Measurements from ENCODE around the gene RARS1.
A peak's percentile ranks its signal among the peaks of the same experiment; 100 is the strongest.

Gene RARS1

DNA sequence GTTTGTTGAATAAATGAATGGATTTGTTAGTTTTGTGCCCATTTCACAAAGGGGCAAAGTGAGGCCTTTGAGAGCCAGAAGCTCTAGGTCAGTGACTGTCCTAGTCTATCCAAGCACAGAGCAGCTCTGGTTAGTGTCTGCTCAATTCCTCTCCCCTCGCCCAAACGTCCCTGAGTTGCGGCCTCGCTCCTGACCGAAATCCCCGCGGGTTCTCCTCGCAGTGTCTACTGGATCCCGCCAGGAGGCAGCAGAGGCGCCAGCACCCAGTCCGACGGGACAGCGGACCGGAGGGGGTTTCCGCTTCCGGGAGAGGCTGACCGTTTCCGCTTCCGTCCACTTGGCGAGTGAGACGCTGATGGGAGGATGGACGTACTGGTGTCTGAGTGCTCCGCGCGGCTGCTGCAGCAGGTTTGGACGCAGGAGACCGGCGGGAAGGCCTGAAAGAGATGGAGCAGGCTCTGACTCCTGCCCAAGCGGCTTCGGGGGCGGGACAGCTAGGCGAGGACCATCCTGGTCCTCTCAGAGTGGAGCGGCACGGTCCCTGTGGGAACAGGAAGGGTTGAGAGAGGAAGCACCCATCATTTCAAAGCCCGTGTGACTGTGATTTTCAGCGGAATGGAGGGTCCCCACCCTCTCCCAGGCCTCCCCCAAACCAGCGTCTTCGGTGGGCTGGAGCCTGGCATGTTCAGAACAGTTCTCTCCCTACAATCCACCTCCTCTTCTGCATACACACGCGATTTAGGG is at the start of gene RARS1:
Gene RARS1 (plus strand): TSS at position 336 of the 744 bp plus-strand sequence. CDS start 28 bp downstream, at position 364.
- peak; percentile 69 for DNase-seq (ENCODE audit: low read depth, low spot score)
- peak within 1 kb of the TSS; percentile 70 for H3K27ac ChIP-seq

DNA sequence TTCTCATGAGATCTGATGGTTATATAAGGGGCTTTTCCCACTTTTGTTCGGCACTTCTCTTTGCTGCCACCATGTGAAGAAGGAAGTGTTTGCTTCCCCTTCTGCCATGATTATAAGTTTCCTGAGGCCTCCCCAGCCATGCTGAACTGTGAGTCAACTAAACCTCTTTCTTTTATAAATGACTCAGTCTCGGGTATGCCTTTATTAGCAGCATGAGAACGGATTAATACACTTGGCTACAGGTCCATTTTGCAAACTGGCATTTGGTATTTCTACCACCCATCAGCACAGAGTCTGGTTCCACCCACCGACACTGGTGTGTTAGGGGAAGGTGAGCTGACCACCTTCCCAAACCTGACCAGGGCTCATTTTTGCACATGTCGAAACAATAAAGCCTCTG is 47.9 kb upstream of the RARS1 start:
- DNase-seq (ENCODE audit: low read depth, low spot score), result no peak

DNA sequence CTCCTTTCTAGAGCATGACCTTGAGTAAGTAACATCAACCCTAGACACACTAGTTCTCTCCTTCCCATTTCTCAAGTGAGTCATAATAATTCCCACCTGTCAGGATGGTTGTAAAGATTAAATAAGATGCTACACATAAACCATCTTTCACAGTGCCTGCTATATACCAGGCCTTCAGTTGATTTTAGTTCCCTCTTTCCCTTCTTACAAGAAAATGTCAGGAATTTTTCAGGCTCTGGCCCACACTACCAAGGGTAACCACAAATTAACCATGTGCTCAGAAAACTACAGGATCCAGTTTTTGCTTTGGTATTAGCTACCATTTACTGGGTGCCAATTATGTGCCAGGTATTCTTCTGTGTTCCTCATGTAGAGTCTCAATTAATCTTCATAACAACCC is 42.7 kb upstream of the RARS1 start:
- H3K27ac ChIP-seq, result no peak overlapping the region
- no peak for DNase-seq (ENCODE audit: low read depth, low spot score)

More for the DNA sequence above, 47.9 kb upstream of the RARS1 start:
- no peak overlapping the region for H3K27ac ChIP-seq

DNA sequence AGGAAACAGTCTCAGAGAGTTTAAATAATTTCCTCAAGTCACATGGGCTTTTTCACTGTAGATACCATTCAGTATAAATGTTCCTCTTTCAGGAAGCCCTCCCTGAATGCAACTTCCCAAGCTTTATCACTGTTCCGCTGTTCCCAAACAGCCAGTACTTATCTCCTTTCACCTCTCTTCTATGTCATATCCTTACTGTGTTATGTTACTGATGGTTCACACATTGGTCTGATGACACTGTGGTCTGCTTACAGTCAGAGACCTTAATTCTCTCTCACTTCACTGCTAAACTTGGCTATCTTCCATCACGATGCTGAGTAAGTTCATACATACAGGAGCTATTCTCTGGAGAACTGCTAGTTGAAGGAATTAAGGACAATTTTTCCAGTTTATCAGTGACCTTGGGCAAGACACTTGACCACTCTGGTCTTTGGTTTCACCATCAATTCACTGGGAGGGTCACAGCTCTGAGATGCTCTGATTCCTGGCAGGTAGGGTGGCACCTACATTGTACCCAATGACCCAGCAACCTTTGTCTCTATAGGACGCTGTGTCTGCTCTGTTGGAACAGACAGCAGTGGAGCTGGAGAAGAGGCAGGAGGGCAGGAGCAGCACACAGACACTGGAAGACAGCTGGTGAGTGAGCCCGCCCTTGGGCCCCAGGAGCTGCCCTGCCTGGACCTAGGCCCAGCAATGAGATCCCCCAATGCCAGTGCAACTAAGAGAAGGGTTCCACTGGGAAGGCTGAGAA is 42.1 kb upstream of the RARS1 start:
- H3K27ac ChIP-seq, result no peak overlapping the region
- DNase-seq (ENCODE audit: low read depth, low spot score), result no peak

DNA sequence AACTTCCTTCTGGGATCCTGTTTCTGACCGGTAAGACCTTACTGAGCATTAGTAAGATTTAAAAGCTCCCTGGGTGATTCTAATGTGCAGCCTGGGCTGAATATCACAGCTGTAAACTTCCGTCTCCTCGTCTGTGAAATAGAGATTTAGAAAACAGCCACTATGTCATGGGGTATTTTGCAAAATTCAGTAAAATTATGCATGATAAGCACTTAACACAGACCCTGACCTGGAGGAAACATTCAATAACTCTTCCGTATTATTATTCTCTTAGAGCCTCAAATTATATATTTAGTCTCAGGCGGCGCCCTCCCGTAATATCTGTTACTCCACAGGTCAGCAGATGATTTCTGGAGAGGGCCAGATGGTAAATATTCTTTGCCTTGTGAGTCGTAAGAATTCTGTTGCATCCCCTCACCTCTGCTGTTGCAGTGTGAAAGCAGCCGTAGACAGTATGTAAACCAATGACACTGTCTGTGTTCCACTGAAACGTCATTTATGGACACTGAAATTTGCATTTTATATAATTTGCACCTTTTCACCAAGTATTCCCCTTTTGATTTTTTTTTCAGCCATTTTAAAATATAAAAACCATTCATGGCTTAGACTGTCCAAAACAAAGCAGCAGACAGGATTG is 39.2 kb upstream of the RARS1 start:
- DNase-seq (ENCODE audit: low read depth, low spot score), result no peak
- no peak overlapping the region for H3K27ac ChIP-seq

DNA sequence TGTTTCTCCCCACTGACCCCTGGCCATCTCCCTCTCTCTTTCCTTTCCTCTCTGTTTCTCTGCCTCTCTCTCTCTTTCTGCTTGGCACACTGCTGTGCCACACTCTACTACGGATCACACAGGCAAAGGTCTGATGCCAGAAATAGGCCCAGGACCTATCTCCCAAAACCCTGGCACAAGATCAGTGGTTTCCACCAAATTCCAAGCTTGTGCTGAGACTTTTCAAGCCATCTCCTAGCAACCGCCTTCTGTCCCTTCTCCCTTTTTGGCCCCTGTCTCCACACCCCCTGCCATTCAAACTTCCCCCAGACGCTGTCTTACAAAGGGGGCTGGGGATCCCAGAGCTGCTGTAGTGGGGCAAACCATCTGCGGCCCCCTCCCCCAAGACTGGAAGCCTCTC is 38.5 kb upstream of the RARS1 start:
- no peak for DNase-seq (ENCODE audit: low read depth, low spot score)
- no peak overlapping the region for H3K27ac ChIP-seq

DNA sequence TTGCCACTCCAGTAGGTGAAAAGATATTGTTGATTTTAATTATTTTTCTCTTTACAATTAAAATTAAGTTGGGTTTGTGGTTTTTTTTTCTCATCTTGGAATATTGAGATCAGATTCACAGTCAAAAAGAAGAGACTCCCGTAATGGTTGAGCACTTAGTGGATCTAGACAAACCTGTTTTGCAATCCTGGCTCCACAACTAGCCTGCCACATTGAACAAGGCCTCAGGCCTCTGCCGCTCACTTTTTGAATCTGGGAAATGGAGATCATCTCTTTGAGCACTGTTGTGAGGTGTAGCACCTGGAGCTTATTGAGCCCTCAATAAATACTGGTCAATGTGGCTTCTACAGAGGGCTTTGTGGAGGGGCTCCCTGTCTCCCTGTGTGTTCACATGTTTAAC is 37.1 kb upstream of the RARS1 start:
- no peak overlapping the region for H3K27ac ChIP-seq
- peak; percentile 8 for DNase-seq (ENCODE audit: low read depth, low spot score)

DNA sequence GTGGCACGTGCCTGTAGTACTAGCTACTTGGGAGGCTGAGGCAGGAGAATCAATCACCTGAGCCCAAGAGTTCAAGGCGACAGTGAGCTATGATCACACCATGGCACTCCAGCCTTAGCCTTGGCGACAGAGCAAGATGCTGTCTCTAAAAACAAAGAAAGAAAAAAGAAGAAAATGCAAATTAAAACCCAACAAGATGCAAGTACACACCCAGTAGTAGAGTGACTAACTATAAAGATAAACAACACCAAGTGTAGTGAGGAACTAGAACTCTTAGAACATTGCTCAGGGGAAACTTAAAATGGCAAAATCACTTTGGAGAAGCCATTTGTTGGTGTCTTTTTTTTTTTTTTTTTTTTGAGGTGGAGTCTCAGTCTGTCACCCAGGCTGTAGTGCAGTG is 34.7 kb upstream of the RARS1 start:
- H3K27ac ChIP-seq, result no peak overlapping the region
- DNase-seq (ENCODE audit: low read depth, low spot score), result no peak

DNA sequence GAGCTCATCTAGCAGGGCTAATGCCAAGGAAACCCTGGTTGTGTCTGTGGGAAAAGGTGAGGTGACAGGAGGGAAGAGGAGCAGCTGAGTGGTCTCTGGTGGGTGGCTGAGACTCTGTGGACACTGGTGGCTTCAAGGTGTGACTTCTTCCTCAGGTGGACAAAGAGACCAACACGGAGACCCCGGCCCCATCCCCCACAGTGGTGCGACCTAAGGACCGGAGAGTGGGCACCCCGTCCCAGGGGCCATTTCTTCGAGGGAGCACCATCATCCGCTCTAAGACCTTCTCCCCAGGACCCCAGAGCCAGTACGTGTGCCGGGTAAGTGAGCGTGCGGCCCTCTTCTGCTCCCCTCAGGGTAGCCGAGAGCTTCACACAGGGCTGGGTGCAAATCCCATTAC is 31.1 kb upstream of the RARS1 start:
- H3K27ac ChIP-seq, result no peak overlapping the region
- DNase-seq (ENCODE audit: low read depth, low spot score), result no peak

DNA sequence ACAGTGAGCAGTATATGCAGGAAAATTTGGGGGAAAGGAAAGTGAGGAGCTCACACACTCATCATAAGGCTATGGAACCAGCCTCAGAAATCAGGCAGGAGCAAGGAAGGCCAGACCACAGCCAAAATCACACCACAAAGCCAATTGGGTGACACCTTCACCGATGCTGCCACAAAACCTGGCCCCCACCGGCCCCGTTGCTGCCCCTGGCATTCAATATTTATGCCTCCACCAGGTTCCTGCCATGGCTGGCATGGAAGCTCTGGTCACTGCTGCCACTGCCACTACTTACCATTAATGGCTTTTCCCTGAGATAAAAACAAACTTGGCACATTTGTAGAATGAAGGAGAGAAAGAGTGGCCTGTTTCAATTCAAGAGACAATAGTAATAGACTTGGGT is 28.7 kb upstream of the RARS1 start:
- DNase-seq (ENCODE audit: low read depth, low spot score), result no peak
- no peak overlapping the region for H3K27ac ChIP-seq

DNA sequence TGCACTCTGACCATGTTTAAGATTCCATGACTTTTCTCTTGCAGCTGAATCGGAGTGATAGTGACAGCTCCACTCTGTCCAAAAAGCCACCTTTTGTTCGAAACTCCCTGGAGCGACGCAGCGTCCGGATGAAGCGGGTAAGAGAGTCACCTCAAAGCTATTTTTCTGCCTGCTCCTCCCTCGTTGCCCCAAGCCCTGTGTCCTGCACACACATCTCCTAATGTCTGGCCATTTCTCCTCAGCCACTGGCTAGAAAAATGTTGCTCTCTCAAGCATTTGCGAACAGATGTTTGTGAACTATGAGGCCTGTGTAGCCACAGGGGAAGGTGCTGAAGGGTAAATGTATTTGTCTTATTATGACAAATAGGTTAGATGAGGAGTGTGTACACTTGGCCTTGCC is 25.7 kb upstream of the RARS1 start:
- H3K27ac ChIP-seq, result no peak overlapping the region
- no peak for DNase-seq (ENCODE audit: low read depth, low spot score)

DNA sequence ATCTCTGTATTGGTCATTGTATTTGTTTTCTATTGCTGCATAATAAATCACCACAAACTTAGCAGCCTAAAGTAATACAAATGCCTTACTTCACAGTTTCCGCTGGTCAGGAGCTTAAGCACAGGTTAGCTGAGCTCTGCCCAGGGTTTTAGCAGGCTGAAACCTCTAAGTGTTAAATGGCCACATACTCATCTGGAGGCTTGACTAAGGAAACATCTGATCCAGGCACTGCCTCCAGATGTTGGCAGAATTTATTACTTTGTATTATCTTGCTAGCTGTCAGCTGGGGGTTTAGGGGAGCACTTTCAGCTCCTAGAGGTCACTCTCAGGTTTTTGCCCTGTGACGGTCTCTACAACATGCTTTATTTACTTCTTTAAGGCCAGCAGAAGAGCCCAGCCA is 23.2 kb upstream of the RARS1 start:
- no peak for DNase-seq (ENCODE audit: low read depth, low spot score)
- no peak overlapping the region for H3K27ac ChIP-seq

DNA sequence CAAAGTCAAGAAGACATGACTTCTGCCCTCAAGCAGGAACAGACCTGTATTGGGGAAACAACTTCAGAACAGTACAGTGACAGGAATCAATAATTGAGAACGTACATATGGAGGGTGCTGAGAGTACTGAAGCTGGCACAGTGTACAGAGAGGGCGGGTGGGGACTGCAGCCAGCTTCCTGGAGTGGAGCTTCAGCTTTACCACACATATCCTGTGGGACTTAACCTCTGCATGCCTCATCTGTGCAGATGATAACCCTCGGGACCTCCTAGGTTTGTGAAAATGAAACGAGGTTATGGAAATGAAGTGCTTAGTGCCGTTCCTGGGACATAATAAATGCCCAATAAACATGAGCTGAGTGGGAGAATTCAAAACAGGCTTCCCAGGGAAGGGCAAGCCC is 22.1 kb upstream of the RARS1 start:
- DNase-seq (ENCODE audit: low read depth, low spot score), result no peak
- no peak overlapping the region for H3K27ac ChIP-seq

DNA sequence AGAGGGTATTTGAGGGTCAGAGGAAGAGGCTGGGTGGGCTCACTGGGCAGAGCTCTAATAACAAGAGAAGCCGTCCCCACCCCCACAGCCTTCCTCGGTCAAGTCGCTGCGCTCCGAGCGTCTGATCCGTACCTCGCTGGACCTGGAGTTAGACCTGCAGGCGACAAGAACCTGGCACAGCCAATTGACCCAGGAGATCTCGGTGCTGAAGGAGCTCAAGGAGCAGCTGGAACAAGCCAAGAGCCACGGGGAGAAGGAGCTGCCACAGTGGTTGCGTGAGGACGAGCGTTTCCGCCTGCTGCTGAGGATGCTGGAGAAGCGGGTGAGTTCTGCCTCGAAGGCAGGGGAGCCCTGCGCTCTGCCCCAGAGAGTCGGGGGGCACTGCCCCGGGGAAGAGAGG is 21.6 kb upstream of the RARS1 start:
- H3K27ac ChIP-seq, result no peak overlapping the region
- DNase-seq (ENCODE audit: low read depth, low spot score), result no peak

DNA sequence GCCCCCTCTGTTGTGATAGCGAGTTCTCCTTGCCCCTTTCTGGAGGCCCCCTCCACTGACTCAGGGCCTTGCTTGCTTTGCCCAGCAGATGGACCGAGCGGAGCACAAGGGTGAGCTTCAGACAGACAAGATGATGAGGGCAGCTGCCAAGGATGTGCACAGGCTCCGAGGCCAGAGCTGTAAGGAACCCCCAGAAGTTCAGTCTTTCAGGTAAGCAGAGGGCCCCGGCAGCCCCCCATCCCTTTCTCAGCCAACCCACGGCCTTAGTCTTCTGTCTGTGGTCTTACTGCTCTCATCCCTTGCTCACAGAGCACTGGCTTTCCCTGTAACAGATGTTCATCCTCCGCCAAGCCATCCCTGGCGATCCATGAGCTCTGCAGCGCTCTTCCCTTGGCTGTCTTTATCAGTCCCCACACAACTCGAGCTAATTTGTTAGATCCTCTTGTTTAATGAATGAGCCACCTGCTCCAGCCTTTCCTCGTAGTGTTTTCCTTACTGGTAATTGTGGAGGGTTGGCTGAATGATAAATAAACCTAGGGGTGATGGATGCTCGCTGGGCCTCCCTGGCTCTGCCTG is 18.4 kb upstream of the RARS1 start:
- no peak overlapping the region for H3K27ac ChIP-seq
- DNase-seq (ENCODE audit: low read depth, low spot score), result no peak

DNA sequence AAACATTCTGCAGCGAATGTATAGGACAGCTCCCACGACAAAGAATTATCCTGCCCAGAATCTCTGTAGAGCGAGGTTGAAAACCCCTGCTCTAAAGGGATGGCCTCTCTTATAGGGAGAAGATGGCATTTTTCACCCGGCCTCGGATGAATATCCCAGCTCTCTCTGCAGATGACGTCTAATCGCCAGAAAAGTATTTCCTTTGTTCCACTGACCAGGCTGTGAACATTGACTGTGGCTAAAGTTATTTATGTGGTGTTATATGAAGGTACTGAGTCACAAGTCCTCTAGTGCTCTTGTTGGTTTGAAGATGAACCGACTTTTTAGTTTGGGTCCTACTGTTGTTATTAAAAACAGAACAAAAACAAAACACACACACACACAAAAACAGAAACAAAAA is 17.4 kb upstream of the RARS1 start:
- no peak overlapping the region for H3K27ac ChIP-seq
- no peak for DNase-seq (ENCODE audit: low read depth, low spot score)

DNA sequence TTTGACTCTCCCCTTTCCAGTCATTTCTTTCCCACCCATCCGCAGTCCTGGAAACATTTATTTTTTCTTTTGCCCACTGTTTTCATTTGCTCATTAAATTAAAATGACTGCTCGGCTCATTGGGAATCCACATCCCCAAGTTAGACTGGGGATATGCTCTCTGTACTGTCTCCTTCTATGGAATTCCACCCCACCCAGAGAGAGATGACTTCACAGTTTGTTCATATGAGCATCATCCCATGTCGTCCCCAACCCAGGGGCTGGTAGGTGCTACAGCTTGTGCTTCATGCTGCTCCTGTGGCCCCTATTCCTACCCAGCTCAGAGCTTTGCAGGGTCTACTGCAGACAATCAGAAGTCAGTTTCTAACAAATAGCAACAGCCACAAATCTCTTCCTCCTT is 16.5 kb upstream of the RARS1 start:
- no peak for DNase-seq (ENCODE audit: low read depth, low spot score)
- H3K27ac ChIP-seq, result no peak overlapping the region

DNA sequence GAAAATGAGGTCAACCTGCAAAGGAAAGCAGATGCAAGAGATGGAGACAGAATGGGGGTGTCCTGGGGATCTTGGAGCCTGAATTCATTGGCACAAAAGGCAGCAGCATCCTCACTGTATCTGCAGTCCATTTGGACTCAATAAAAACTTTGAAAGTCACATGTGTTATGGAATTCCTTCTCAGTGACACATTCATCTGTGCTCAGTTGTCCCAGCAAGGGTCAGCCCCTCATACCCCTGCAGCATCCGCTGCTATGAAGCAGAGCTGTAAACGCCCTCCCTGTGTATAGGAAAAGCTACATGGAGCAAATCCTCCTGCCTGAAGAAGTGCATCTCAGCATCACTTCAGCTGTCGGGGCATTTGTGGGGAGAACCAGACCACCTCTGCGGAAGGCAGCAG is 14.5 kb upstream of the RARS1 start:
- DNase-seq (ENCODE audit: low read depth, low spot score), result no peak
- no peak overlapping the region for H3K27ac ChIP-seq

DNA sequence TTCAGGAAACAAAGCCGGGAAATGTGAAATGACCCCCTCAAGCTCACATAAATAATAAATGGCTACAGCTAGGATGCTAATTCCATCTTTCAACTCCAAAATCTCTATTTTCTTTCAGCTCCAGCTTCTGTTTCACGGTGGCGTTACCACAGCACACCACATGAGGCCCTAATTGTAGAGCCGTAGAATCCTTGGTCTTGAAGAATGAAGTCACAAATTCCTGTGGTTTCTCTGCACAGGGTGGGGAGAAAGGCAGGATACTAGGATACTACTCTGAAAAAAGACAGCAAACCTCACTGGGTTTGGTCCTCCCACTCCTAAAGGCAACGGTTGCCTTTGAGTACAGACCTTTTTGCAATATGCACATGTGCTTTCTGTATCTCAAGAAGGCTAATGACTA is 13.9 kb upstream of the RARS1 start:
- peak; percentile 26 for DNase-seq (ENCODE audit: low read depth, low spot score)
- no peak overlapping the region for H3K27ac ChIP-seq

DNA sequence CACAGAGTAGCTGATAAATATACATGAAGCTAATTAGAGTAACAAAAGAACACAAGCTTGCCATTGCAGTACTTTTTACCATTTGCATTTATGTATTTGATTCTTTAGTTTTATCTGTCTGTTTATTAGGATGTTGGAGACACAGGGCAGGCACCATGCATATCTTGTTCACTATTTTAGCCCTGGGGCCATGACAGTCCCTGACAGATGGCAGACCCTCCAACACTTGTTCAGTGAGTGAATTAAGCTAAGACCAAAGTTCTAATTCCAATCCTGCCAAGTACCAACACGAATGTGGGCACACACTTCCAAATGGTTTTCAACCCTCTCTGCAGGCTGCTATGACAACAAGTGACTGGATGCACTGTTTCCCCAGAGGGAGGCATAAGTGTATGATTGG is 12.0 kb upstream of the RARS1 start:
- no peak for DNase-seq (ENCODE audit: low read depth, low spot score)

DNA sequence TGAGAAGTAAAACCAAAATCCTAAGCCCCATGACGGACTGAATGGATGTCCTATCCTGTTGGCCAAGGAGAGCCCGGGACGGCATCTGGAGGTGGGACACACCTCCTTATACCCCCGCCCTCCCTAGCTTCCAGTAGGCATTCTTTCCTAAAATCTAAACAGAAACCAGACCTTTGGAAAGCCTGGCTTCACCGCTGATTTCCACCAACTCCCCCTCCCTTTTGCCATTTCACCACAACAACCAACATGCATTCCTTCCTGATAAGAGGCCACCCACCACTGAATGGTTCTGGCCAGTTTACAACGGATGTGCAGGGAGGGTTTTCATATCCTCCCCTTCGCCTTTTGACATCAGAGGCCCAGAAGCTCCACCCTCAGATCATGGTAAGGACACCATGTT is 9.2 kb upstream of the RARS1 start:
- no peak for DNase-seq (ENCODE audit: low read depth, low spot score)
- H3K27ac ChIP-seq, result no peak overlapping the region

More for the DNA sequence above, 12.0 kb upstream of the RARS1 start:
- H3K27ac ChIP-seq, result no peak overlapping the region

Measured in epithelial cell of prostate (primary cell).